ENCODE measurements around the gene LRRC52.

Gene LRRC52

GRCh38 chr1:165543532-165544438 lies at the start of gene LRRC52:
TSS of gene LRRC52 (plus strand) at chr1:165544000. CDS start at chr1:165544297, 297 bp downstream.
- DNase-seq (ENCODE audit: low read depth, low spot score), result peak; percentile 13
- Histone ChIP-seq H3K36me3 (ENCODE audit: control insufficient read depth, insufficient read depth, low read length) (no peaks in the 10 kb centered on the region), H3K27me3 (ENCODE audit: control insufficient read depth, insufficient read depth, low read length) (no peaks in the 10 kb centered on the region), H3K27ac (ENCODE audit: low read length) (no peak within 1 kb of the TSS), H3K4me3 (ENCODE audit: low read length) (no peak within 1 kb of the TSS), H3K9me3 (ENCODE audit: control insufficient read depth, insufficient read depth, low read length) (no peaks in the 10 kb centered on the region), H3K4me1 (ENCODE audit: control insufficient read depth, insufficient read depth, low read length) (peaks cover 5% of the 10 kb centered on the region; the same call in 1 of the 2 replicates)
- no CpG with 5 or more reads among the region's 12 CpGs for WGBS (ENCODE audit: insufficient coverage, insufficient read length)

GRCh38 chr1:165494949-165495857 lies 48.6 kb upstream of the LRRC52 start:
- no peaks in the 10 kb centered on the region for H3K36me3 ChIP-seq (ENCODE audit: control insufficient read depth, insufficient read depth, low read length)
- no peaks in the 10 kb centered on the region for H3K9me3 ChIP-seq (ENCODE audit: control insufficient read depth, insufficient read depth, low read length)
- no peak for DNase-seq (ENCODE audit: low read depth, low spot score)
- H3K4me1 ChIP-seq (ENCODE audit: control insufficient read depth, insufficient read depth, low read length), result no peaks in the 10 kb centered on the region
- H3K27me3 ChIP-seq (ENCODE audit: control insufficient read depth, insufficient read depth, low read length), result no peaks in the 10 kb centered on the region; the same call in 1 of the 2 replicates
- 100% methylated on average over 1 of the region's 5 CpGs for WGBS (ENCODE audit: insufficient coverage, insufficient read length)
- no peak overlapping the region for H3K27ac ChIP-seq (ENCODE audit: low read length)
- H3K4me3 ChIP-seq (ENCODE audit: low read length), result no peak overlapping the region

GRCh38 chr1:165495858-165496205 lies 48.0 kb upstream of the LRRC52 start:
- no peaks in the 10 kb centered on the region for H3K9me3 ChIP-seq (ENCODE audit: control insufficient read depth, insufficient read depth, low read length)
- H3K4me3 ChIP-seq (ENCODE audit: low read length), result no peak overlapping the region
- DNase-seq (ENCODE audit: low read depth, low spot score), result no peak
- no peaks in the 10 kb centered on the region for H3K27me3 ChIP-seq (ENCODE audit: control insufficient read depth, insufficient read depth, low read length)
- H3K36me3 ChIP-seq (ENCODE audit: control insufficient read depth, insufficient read depth, low read length), result no peaks in the 10 kb centered on the region
- H3K27ac ChIP-seq (ENCODE audit: low read length), result no peak overlapping the region
- H3K4me1 ChIP-seq (ENCODE audit: control insufficient read depth, insufficient read depth, low read length), result no peaks in the 10 kb centered on the region
- WGBS (ENCODE audit: insufficient coverage, insufficient read length), result no CpG with 5 or more reads among the region's 3 CpGs

- H3K27me3 ChIP-seq (ENCODE audit: control insufficient read depth, insufficient read depth, low read length), result no peaks in the 10 kb centered on the region
- WGBS (ENCODE audit: insufficient coverage, insufficient read length), result no CpG with 5 or more reads among the region's 1 CpG
- no peaks in the 10 kb centered on the region for H3K4me1 ChIP-seq (ENCODE audit: control insufficient read depth, insufficient read depth, low read length)
- no peak overlapping the region for H3K4me3 ChIP-seq (ENCODE audit: low read length)
- no peaks in the 10 kb centered on the region for H3K9me3 ChIP-seq (ENCODE audit: control insufficient read depth, insufficient read depth, low read length)
- no peaks in the 10 kb centered on the region for H3K36me3 ChIP-seq (ENCODE audit: control insufficient read depth, insufficient read depth, low read length)
- DNase-seq (ENCODE audit: low read depth, low spot score), result no peak
- H3K27ac ChIP-seq (ENCODE audit: low read length), result no peak overlapping the region
Measured at GRCh38 chr1:165496501-165496900, 47.3 kb upstream of the LRRC52 start.

- no CpG with 5 or more reads among the region's 12 CpGs for WGBS (ENCODE audit: insufficient coverage, insufficient read length)
- no peak overlapping the region for H3K27ac ChIP-seq (ENCODE audit: low read length)
- no peaks in the 10 kb centered on the region for H3K9me3 ChIP-seq (ENCODE audit: control insufficient read depth, insufficient read depth, low read length)
- no peaks in the 10 kb centered on the region for H3K4me1 ChIP-seq (ENCODE audit: control insufficient read depth, insufficient read depth, low read length)
- H3K36me3 ChIP-seq (ENCODE audit: control insufficient read depth, insufficient read depth, low read length), result no peaks in the 10 kb centered on the region
- no peak for DNase-seq (ENCODE audit: low read depth, low spot score)
- no peaks in the 10 kb centered on the region for H3K27me3 ChIP-seq (ENCODE audit: control insufficient read depth, insufficient read depth, low read length)
- no peak overlapping the region for H3K4me3 ChIP-seq (ENCODE audit: low read length)
Measured at GRCh38 chr1:165497069-165498013, 46.5 kb upstream of the LRRC52 start.

- whole genome bisulfite sequencing (ENCODE audit: insufficient coverage, insufficient read length), result no CpG with 5 or more reads among the region's 7 CpGs
- no peak for DNase-seq (ENCODE audit: low read depth, low spot score)
- Histone ChIP-seq H3K27me3 (ENCODE audit: control insufficient read depth, insufficient read depth, low read length) (no peaks in the 10 kb centered on the region), H3K27ac (ENCODE audit: low read length) (no peak overlapping the region), H3K36me3 (ENCODE audit: control insufficient read depth, insufficient read depth, low read length) (no peaks in the 10 kb centered on the region), H3K4me3 (ENCODE audit: low read length) (no peak overlapping the region), H3K4me1 (ENCODE audit: control insufficient read depth, insufficient read depth, low read length) (no peaks in the 10 kb centered on the region), H3K9me3 (ENCODE audit: control insufficient read depth, insufficient read depth, low read length) (no peaks in the 10 kb centered on the region; the same call in 1 of the 2 replicates)
Measured at GRCh38 chr1:165501330-165501969, 42.4 kb upstream of the LRRC52 start.

GRCh38 chr1:165501970-165502348 lies 41.8 kb upstream of the LRRC52 start:
- H3K4me3 ChIP-seq (ENCODE audit: low read length), result no peak overlapping the region

GRCh38 chr1:165507570-165507969 lies 36.2 kb upstream of the LRRC52 start:
- Histone ChIP-seq H3K36me3 (ENCODE audit: control insufficient read depth, insufficient read depth, low read length) (no peaks in the 10 kb centered on the region), H3K27ac (ENCODE audit: low read length) (no peak overlapping the region), H3K4me1 (ENCODE audit: control insufficient read depth, insufficient read depth, low read length) (no peaks in the 10 kb centered on the region), H3K27me3 (ENCODE audit: control insufficient read depth, insufficient read depth, low read length) (no peaks in the 10 kb centered on the region), H3K4me3 (ENCODE audit: low read length) (no peak overlapping the region), H3K9me3 (ENCODE audit: control insufficient read depth, insufficient read depth, low read length) (no peaks in the 10 kb centered on the region; the same call in 1 of the 2 replicates)
- no peak for DNase-seq (ENCODE audit: low read depth, low spot score)

More at GRCh38 chr1:165501970-165502348, 41.8 kb upstream of the LRRC52 start:
- no peak overlapping the region for H3K27ac ChIP-seq (ENCODE audit: low read length)
- WGBS (ENCODE audit: insufficient coverage, insufficient read length), result no CpG with 5 or more reads among the region's 3 CpGs
- no peak for DNase-seq (ENCODE audit: low read depth, low spot score)
- H3K36me3 ChIP-seq (ENCODE audit: control insufficient read depth, insufficient read depth, low read length), result no peaks in the 10 kb centered on the region
- H3K4me1 ChIP-seq (ENCODE audit: control insufficient read depth, insufficient read depth, low read length), result no peaks in the 10 kb centered on the region
- no peaks in the 10 kb centered on the region; the same call in 1 of the 2 replicates for H3K9me3 ChIP-seq (ENCODE audit: control insufficient read depth, insufficient read depth, low read length)
- no peaks in the 10 kb centered on the region for H3K27me3 ChIP-seq (ENCODE audit: control insufficient read depth, insufficient read depth, low read length)

GRCh38 chr1:165508291-165508690 lies 35.5 kb upstream of the LRRC52 start:
- DNase-seq (ENCODE audit: low read depth, low spot score), result no peak
- H3K9me3 ChIP-seq (ENCODE audit: control insufficient read depth, insufficient read depth, low read length), result no peaks in the 10 kb centered on the region
- no peaks in the 10 kb centered on the region for H3K27me3 ChIP-seq (ENCODE audit: control insufficient read depth, insufficient read depth, low read length)
- H3K36me3 ChIP-seq (ENCODE audit: control insufficient read depth, insufficient read depth, low read length), result no peaks in the 10 kb centered on the region
- H3K27ac ChIP-seq (ENCODE audit: low read length), result no peak overlapping the region
- H3K4me1 ChIP-seq (ENCODE audit: control insufficient read depth, insufficient read depth, low read length), result no peaks in the 10 kb centered on the region
- whole genome bisulfite sequencing (ENCODE audit: insufficient coverage, insufficient read length), result no CpG with 5 or more reads among the region's 3 CpGs
- no peak overlapping the region for H3K4me3 ChIP-seq (ENCODE audit: low read length)

Measured in iPS DF 6.9 (cell line).